Activated CD8-positive, alpha-beta memory T cell treated with anti-CD3 and anti-CD28 coated beads, Interleukin-2, amount 50 U/mL, for 48 hours (primary cell): Measurements from ENCODE around the gene MED17.

Experiments used
- DNase-seq: peaks from one replicate; pipeline ENCODE4 v3.0.0-alpha.2; 2020

Gene MED17

DNA sequence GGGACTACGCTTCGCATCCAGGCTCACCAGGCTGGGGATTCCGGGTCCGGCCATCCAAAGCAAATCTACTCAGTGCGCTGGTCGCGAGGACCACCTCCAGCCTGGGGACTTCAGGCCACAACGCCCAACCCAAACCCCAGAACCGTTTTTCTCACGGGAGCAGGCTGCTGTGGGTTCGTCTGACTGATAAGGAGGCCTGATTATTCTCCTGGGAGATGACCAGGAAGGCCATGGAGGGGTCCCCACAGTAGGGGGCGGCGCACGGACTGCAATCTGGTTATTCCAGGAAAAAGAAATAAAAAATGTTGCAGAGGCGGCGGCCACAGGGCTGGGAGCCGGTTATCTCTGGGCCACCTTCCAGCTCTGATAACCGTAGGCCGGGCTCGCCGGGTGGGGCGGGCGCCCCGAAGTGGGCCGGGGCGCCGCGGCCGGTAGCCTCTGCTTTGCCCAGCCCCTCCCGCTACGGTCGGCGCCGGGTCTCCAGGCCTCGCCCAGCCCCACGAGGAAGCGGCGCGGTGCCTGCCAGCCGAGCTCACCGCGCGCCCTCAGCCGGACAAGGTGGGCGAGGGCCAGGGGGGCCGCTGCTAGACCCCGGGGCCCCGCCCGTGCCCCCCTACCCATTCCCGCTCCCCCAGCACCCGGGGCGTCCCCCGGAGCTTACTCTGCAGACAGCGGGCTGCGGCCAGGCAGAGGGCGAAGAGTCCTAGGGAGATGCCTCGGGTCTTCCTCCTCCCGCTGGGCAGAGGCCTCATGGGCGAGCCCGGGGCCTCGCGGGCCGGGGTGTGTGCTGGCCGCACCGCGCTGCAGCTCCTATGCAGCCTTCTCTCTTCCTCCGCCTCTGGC lies 65.9 kb downstream of the MED17 start:
- no peak for DNase-seq

DNA sequence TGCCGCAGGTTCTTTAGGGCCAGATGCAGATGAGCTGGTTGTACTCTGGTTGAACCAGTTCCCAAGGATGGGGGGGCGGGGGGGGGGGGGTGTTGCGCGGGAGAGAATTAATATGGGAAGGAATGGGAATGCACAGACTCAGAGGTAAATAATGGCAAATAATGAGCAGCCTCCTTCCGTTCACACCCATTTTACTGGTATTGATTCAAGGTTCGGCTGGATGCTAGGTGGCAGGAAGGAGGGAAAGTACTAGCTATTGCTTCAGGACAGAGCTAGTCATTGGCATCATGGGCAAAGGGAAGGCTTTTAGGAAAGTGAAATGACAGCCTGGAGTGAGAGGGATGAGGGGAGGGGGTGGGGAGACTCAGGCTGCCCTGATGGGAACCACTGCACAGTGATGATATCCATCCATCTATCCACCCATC lies 66.5 kb downstream of the MED17 start, which contains the start of gene VSTM5:
VSTM5 (minus strand) TSS at position 25 of the 425 bp plus-strand sequence. CDS start 116 bp downstream, outside the sequence.
- no peak for DNase-seq

DNA sequence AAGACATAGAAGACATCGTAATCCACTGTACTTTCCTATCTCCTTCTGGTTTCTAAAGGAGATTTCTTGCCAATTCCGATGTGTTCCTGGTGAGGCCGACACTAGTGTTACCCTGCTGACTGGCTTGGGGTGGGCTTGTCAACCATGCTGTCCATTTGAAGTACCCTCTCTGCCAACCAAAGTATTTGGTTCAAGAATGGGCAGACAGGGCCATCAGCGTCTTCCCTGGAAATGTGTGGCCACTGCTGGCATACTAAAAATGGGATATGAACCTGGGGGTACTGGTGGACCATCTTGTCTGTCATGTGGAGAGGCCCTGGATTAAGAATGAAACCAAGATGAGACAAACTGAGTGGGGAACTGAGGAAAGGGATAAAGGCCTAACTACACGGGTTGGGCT lies 68.2 kb downstream of the MED17 start:
- no peak for DNase-seq

DNA sequence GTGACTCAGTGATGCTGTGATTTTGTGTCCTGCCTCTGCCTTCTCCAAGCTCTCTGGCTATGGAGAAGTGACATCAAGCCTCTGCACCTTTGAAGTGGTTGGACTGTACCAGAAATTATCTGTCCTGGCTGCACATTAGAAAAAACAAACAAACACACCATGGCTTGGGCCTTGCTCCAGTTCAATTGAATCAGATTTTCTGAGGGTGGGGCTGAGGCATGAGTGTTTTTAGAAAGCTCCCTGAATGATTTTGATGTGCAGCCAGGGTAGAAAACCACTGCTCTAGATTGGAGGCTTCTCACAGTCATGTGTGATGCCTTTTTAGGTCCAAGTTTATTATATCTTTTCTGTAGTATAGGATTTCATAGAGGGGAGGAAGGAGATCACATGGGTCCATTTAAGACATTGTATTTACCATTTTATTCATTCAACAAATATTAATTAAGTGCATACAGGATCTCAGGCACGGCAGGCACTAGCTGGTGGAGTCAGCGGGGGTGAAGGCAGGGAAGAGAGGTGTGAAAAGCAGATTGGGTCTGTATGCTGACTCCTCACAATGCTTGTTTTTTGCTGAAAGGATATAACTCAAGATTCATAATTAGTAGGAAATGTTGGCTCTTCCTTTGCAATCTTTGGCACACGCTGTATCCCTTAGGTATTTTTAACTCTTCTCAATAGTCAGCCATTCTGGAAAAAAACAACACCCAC lies 73.5 kb downstream of the MED17 start:
- DNase-seq: no peak

DNA sequence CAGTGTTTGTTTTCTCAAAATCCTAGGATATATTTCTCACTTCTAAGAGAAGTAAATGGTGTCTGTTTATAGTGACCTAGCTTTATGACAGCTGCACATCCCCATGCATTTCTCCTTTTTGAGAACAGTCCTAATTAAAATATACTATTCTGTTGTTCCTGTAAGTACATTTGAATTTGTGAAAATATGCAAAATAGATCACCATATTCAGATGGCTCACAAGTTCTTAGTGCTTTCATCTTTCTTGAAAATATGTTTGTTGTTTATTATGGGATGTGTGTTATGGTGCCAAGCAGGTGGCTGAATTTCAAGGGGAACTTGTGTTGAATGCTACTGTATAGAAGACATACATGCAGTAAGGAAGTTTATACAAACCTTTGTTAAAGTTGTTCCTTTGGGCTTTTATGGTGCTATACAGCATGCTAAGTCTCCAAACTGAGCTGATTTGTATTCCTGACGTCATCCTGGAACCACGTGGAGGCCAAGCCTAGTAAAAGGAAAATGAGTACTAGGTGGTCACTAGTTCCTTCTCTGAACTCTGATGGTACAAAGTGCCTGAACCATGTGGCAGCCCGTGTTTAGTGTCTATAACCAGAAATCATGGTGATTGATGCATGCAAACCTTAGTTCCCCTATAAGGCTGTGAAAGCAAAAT lies 74.2 kb downstream of the MED17 start:
- DNase-seq: no peak

DNA sequence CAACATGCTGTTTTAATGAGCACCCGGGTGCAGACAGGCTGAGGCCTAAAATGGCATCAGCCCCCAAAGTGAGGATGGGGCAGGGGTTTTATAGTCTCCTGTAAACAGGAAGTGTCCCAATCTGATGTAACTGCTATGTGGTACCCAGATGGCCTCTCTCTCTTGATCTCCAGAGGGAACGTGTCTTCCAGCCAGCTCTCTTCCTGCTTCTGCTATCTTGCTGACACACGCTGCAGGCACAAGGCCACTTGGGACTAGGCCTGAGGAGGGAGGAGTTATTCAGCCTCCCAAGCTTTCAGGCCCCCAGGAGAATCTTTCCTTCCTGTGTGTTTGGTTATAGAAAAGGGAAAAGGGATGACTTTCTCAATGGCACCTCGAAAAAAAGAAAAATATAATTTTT lies 77.7 kb downstream of the MED17 start:
- DNase-seq: no peak
